Neural progenitor cell (in vitro differentiated cells): Measurements from ENCODE around the gene SSNA1.

ENCODE experiments used
- CTCF ChIP-seq: fragments of 200-600 bp; sonication (generic); IDR thresholded peaks from 2 replicates; pipeline ENCODE4 v1.5.1; 2017; ENCODE audit warnings: antibody characterized with exemption, mild to moderate bottlenecking
- EZH2phosphoT487 ChIP-seq: fragments of 200-600 bp; sonication (generic); IDR thresholded peaks from 2 replicates; pipeline ENCODE4 v1.6.1; 2017; ENCODE audit warnings: antibody characterized with exemption

GRCh38 chr9:137194909-137195308 is 6.4 kb downstream of the SSNA1 start:
- TF ChIP-seq EZH2phosphoT487 (no peak), CTCF (no peak)
